CD4-positive, alpha-beta T cell treated with Interleukin-21 for 1 hour (primary cell): Measurements from ENCODE around the gene UNC5B.

Experiments
- DNase-seq: peaks from one replicate; pipeline ENCODE4 v3.0.0-alpha.2; 2020

UNC5B gene

DNA sequence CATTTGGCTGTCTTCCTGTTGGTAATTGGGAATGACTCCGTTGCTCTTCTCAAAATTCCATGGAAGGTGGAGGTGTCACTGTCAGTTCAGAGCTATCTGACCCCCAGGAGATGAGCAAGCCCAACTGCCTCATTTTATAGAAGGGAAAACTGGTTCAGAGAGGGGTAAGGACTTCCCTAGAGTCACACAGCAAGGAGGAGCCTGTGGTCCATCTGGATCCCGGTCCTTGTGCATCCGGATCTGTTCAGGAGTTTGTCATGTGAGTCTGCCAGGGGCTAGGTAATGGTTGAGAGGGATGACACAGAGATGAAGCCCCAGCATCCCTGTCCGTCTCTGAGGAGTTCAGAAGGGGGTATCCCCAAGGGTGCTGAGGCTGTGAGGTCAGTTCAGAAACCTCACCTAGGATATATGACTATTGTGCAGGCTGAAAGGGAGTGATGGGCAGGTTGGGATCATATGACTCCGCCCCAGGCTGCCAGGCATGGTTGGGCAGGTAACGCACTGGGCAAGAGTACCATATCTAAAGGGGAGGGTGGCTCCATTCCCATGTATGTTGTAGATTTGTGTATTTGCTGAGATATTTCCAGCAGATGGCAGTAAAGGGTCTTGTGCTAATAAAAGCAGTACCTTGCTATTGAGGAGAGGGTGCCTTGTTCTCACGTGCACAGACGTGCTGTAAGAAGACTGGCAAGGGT, 90.7 kb downstream of the UNC5B start:
- peak; percentile 52 for DNase-seq

- no peak for DNase-seq
These were observed 91.2 kb downstream of the UNC5B start for GRCh38 chr10:71303569-71303907.

DNA sequence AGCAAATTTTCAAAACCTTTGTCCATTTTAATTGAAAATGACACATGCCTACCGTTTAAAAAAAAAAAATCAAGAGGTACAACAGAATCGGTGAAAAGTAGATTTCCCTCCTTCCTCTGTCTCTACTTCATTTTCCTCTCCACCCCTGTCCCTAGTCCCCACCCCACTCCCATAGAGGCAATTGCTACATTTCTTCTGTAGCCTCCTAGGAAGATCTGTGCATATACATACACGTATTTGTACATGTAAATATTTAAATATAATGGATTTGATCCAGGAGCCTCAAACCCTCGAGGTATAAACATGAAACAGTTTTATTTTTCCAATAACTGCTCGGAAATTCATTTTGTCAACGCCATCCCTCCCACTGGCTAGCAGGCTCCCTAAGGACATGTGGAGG, 92.5 kb downstream of the UNC5B start:
- no peak for DNase-seq

DNA sequence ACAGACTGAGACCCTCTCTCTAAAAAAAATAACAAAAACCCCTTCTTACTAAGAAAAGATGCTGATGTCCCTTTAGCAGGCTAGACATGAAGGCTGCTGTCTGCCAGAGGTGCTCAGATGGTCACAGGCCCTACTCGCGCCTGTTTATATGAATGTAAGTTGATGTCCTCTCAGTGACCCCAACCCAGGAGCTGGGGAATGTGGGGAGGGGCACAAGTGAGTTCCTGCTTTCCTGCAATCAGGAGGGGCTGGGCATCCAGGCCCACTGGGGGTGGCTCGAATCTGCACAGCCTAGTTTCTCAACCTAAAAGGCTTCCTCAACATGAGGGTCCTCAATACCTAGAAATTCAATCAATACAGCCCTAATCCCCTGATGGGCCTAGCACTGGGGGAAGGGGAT, 94.6 kb downstream of the UNC5B start:
- DNase-seq: no peak

DNA sequence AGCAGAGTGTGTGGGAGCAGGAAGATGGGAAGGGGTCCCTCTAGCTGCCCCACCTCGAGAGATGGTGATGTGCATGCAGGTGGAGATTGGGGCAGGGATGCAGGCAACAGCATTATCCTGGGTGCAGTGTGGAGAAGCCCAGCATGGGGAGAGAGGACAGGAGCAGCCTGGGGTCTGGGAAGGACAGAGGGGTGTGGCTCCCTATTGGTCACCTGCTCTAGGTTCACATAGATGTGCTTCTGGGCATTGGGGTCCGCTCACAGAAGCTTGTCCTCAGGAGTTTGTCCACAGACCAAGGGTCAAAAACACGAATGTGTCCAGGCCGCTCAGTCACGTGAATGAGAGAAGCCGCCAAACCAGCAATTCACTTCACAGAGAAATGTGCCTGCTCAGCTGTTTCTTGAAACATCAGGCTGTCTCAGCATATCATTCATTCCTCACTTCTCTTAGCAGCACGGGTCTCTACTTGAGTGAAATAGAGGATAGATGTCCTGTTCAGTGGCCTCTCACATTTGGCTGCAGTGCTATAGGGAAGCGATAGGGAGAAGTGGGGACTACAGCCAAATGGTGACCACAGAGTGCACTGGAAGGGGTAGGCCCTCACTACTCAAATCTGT, 95.2 kb downstream of the UNC5B start:
- DNase-seq: no peak

GRCh38 chr10:71308244-71308643, 95.9 kb downstream of the UNC5B start:
- no peak for DNase-seq

GRCh38 chr10:71308985-71309384, 96.6 kb downstream of the UNC5B start:
- no peak for DNase-seq

GRCh38 chr10:71309919-71310318, 97.5 kb downstream of the UNC5B start:
- DNase-seq: no peak

GRCh38 chr10:71312220-71312619, 99.8 kb downstream of the UNC5B start:
- DNase-seq: no peak

- no peak for DNase-seq
These were observed 100.7 kb downstream of the UNC5B start for GRCh38 chr10:71312811-71313789.

GRCh38 chr10:71314028-71314693, 101.8 kb downstream of the UNC5B start:
- DNase-seq: peak; percentile 60

GRCh38 chr10:71314694-71315225, 102.4 kb downstream of the UNC5B start:
- no peak for DNase-seq

- no peak for DNase-seq
These were observed 103.9 kb downstream of the UNC5B start for GRCh38 chr10:71316056-71316785.

DNA sequence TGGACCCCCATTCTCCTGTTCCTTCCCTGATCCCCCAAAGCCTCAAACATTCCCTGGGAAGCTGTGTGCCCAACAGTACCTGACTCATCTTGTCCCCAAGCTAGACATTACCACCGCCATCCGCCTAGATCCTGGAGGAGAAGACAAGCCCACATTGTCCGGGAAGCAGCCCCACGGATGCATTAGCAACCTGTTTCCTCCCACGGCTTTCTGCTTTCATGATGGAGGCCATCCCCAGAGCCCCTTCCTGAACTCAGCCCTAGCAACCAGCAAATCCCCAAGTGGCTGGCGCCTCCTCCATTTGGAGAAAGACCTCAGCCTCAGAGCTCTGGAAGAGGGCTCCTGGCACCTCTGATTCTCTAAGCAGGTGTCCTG, 104.4 kb downstream of the UNC5B start:
- DNase-seq: no peak

- no peak for DNase-seq
These were observed 105.4 kb downstream of the UNC5B start for GRCh38 chr10:71317739-71318138.

GRCh38 chr10:71319042-71319799, 106.9 kb downstream of the UNC5B start, which contains the start of gene SLC29A3:
Gene SLC29A3 (plus strand): TSS chr10:71319259. CDS start chr10:71319310, 51 bp downstream.
- DNase-seq: peak; percentile 88

GRCh38 chr10:71319800-71320392, 107.5 kb downstream of the UNC5B start:
- DNase-seq: no peak

DNA sequence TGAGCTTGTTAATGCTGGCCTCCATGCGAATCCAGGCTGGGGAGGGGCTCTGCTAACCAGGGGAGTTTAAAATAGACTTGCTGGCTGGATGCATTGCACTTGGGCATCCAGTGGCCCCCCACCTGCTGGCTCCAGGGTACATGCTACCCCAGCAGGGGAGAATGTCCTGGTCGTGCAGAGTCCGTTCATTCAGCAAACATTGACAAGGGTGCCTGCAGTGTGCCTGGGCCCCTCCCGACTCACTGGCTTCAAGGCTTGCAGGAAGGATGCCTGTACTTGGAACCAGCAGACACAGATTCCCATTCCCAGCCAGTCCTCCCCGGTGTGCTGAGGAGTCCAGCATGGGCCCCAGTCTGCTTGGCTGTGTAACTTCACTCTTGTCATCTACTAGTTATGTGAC, 108.2 kb downstream of the UNC5B start:
- DNase-seq: no peak

GRCh38 chr10:71321386-71321785, 109.0 kb downstream of the UNC5B start:
- DNase-seq: no peak

- peak; percentile 36 for DNase-seq
These were observed 111.0 kb downstream of the UNC5B start for GRCh38 chr10:71323407-71323806.

DNA sequence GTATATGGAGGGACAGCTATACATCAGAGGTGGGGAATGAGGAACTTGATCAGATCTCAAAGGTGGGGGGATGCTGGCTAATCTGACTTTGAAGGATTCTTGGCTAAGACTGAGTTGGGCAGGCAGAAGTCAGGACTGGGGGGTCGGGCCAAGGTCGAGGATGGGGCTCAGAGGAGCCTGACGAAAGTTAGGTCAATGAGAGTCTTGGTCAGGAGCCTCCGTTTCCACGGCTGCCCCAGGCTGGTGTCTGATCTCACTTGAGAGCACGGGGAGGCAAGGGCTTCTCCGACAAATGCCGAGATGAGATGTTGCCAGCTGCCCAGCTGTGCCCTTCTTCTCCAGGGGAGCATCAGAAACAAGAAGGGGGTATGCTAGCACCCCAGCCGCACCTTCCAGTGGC, 112.4 kb downstream of the UNC5B start:
- DNase-seq: no peak
